GM19351 (cell line): ENCODE data around the gene ARHGEF1.
"Not testable (repeated sequence)": the region's sequence is repeated elsewhere in the genome, so short reads cannot be mapped to it uniquely, and the experiment has no call there.

Source experiments
- ATAC-seq: cut with Tn5 transposase; IDR thresholded peaks from one replicate; pipeline ENCODE4 v1.9.1; 2021; ENCODE audit warnings: mild to moderate bottlenecking, moderate library complexity; ENCODE audit not compliant: unreplicated experiment

Gene ARHGEF1

DNA sequence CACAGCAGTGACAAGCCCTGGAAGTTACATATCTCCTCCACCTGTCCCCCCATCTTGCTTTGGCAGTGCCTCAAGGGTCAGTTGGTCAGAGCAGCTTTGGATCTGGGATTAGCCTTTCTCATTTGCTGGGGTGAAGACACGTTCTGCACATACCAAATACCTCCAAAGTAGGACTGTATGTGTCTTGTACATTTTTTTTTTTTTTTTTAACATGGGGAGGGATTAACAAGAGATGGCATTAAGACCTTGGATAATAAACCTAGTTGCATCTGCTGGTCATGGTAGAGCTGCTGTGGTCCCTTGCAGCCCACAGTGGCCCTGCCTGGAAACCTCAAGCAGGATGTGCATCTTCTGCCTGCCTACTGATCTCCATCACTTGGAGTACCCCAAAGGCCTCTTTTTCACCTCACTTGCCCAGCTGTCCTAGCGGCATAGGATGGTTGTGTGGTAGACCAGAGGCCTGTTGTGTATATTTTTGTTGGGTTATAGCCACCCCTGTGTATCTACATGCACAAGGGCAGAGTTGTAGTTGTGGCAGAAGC is 20.5 kb upstream of the ARHGEF1 start:
- ATAC-seq, result no peak

DNA sequence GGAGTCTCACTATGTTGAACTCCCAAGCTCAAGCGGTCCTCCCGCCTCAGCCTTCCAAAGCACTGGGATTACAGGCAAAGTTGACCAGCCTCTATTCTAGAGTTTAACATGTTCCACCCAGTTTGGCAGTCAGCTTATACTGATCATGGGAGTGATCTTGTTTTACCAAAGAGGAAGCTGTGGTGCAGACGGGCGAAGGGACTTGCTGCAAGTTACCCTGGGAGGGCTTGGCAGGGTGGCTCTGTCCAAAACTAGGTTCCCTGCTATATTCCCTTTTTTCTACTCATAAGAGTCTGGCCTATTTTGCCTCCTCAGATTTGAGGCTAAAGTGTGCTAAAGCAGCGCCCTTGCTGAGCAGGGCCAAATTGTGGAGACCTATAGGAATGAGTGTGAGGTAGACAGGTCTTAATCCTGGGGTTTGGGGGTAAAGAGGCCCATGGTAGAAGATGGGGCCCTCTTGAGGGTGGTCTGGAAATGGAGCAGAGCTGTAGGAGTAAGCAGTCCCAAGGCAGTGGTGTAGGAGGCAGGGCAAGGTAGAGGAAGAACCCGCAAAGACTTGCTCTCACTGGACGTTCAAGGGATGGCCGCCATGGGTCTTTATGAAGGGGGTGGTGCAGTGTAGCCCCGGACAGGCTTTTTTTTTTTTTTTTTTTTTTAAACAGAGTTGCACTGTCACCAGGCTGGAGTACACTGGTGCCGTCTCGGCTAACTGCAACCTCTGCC is 19.6 kb upstream of the ARHGEF1 start:
- ATAC-seq, result no peak

GRCh38 chr19:41864374-41864773 is 18.6 kb upstream of the ARHGEF1 start:
- ATAC-seq, result no peak

DNA sequence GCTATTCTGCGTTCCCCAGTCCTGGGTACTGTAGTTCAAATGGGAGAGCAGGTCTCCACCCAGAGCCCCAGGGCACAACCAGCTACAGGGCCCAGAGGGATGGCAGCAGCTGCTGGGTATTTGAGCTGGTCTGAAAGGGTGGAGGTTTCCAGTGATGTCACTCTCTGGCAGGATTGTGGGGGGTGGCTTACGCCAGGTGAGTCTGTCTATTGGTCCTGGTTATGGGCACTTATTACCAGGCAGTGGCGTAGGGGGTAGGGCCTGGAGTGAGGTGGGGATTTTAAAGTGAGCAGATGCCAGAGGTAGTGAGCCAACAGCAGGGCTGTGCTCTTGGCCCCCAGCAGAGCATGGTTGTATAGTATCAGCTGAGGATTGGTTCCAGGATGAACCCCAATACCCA is 16.7 kb upstream of the ARHGEF1 start:
- no peak for ATAC-seq

DNA sequence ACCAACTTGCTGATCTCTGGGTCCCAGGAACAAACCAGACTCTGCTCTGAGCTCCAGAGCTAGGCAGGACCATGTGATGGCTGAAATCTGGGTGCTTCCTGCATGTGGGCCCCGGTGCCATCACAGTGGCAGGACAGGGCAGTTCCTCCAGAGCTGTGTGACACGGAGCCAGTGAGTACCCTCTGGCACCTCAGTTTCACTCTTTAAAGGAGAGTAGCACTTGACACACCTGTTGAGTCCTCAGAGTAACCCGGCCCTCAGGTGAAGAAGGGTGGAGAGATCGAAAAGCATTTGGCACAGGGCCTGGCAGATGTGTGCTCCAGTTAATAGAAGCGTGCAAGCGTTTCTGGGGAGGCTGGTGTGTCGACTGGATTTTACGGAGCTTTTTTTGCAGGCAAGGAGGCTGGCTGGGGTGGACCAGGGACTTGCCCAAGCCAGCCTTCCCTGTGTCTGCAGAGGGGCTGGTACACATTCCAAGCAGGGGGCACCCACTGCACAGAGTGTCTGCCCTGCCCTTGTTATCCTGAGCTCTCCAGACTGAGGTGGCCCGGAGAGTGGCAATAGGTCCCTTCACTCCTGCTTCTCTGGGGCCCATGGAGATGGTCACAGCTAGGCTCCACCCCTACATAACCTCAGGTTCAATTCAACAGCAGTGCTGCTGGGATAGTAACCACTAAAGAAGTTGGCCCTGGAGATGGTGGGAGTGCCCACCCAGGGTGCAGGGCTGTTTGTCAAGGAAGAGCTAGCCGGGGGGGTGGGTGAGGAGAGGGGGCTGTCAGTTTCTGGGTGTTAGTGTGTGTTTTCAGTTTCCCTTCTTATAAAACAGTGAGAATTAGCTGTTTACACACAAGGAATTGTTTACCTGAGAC is 14.6 kb upstream of the ARHGEF1 start:
- no peak for ATAC-seq

- no peak for ATAC-seq
Measured at GRCh38 chr19:41868989-41869300, 14.0 kb upstream of the ARHGEF1 start.

DNA sequence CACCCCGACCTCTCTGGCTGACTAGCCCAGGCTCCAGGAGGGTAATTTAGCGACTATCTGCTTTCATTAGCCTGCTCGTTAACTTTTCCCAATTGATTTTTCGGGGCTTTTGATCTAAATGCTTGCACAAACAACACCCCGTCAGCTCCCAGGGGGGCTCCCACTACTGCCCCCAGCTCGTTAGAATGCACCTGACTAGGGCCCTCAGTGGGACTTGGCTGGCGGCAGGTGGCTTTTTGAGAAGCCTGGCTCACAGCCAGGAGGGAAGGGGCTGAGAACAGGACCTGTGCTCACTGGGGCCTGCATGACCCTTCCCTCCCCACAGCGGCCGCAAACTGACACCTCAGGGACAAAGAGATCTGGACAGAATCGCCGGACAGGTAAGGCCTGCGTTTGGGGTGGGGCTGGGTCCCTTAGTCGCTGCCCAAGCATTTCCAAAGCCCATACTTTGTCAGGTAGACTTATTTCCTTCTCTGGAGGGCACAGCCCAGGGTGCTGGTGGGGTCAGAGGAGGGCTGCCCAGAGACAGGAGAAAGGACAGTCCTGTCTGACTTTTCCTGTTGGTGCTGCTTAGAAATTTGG is 13.5 kb upstream of the ARHGEF1 start:
- no peak for ATAC-seq

DNA sequence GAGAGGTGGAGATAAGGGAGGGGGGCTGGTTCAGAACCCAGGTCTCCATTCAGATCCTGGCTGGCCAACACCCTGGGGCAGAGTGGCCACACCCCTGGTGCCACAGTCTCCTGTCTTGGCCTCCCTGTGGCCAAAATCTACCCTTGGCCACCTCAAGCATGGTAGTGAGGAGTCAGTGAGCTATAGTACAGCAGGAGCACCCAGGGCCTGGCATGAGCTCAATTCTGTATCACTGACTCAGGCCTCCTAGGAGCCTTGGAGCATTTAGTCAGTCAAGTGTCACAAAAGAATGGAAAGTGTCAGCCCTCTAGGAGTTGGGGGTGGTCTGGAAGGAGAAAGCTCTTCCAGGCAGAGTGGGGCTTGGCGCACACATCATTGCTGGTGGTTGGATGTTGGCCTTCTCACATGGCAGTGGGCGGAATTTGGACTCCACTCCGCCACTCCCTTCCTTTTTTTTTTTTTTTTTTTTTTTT is 12.5 kb upstream of the ARHGEF1 start:
- ATAC-seq, result no peak

GRCh38 chr19:41871573-41872383 is 11.2 kb upstream of the ARHGEF1 start:
- peak; percentile 62 for ATAC-seq

- no peak for ATAC-seq
Measured at GRCh38 chr19:41872384-41872774, 10.6 kb upstream of the ARHGEF1 start.

- no peak for ATAC-seq
Measured at GRCh38 chr19:41872775-41873647, 10.0 kb upstream of the ARHGEF1 start.

DNA sequence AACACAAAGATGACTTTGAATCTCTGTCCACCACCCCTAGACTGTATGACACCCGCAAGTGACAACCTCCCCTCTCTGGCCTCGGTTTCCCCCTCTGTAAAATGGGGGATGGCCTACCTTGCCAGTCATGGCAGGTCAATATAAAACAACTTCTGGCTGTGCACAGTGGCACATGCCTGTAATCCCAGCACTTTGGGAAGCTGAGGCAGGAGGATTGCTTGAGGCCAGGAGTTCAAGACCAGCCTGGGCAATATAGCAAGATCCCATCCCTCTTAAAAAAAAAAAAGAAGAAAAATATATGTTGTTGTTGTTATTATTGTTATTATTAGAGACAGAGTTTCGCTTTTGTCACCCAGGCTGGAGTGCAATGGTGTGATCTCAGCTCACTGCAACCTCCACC is 7.0 kb upstream of the ARHGEF1 start:
- ATAC-seq, result not testable (repeated sequence)

DNA sequence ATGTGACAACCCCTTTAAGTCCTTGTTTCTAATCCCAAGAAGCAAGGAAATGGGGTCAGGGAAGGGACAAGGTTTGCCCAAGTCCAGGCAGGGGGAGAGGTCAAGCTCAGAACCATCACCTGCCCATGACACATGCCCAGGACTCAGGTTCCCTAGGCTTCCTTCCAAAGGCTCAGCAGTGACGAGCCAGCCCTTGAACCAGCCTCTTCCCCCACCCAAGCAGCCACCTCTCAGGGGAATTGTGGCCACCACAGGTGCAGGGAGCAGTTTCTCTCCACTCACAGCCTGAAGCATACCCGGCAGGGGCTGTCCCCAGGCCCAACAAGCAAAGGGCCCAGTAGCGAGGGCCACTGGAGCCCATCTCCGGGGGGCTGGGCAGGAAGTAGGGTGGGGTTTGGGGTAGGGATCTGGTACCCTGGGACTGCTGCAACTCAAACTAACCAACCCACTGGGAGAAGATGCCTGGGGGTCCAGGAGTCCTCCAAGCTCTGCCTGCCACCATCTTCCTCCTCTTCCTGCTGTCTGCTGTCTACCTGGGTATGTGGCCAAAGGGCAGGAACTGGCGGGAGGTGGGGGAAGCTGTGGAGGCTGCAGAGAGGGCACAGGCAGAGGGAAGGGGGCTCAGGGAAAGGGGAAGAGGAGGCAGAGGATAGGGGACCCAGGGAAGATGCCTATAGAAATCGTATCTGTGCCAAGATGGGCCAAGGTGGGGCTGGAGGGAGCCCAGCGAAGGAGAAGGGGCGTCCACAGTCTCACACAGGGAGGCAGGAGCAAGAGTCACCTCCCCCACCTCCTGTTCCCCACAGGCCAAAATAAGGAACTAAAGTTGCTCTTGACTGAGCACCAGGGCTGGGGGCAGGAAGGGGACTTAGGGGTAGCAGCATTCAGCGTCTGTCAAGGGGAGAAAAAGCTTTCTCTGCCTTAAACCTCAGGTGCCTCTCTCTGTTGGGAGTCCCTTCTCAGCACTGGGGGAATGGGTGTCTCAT is 5.8 kb upstream of the ARHGEF1 start, which contains the start of gene CD79A:
Gene CD79A (plus strand): TSS at position 433 of the 986 bp plus-strand sequence. CDS start 26 bp downstream, at position 459.
- ATAC-seq, result peak; percentile 72

DNA sequence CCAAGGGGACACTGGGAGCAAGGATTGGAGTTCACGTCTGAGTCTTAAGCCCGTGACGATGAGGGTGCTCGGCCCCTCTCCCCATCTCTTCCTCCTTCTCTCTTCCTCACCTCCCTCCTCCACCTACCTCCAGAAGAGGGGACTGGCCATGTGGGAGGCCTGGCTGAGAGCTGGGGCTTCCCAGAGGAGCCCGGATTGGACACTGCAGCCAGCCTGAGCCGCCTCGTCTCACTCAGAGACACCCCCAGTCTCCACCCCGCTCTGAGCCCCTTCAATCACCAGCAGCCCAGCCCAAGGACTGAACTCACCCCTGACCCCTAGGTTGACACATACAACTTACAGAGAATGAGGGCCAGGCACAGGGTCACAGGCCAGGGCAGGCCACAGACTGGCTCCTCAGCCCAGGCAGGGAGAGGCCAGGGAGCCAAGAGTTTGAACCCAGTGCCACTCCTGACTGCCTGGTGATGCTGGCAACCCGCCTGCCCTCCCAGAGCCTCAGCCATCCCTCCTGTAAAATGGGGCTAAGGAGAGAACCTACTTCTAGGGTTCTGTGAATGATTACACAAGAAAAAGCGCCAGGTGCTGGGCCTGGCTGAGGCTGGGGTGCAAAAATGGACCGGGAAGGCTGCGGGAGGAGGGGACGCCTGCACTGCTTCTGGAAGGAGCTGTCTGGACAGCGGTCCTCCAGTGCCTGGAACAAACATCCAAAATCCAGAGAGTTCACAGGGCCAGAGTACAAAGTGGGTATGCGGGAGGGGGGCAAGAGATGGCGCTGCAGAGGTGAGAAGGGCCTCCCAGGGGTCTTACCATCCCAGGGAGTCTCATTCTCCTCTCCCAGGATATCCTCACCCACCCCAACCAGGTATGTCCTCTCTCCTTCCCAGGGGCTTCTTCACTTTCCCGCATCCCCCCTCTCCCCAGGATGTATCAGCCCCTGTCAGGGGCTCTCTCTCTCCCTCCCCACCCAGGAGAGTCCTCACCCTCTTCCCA is 4.8 kb upstream of the ARHGEF1 start:
- no peak for ATAC-seq

DNA sequence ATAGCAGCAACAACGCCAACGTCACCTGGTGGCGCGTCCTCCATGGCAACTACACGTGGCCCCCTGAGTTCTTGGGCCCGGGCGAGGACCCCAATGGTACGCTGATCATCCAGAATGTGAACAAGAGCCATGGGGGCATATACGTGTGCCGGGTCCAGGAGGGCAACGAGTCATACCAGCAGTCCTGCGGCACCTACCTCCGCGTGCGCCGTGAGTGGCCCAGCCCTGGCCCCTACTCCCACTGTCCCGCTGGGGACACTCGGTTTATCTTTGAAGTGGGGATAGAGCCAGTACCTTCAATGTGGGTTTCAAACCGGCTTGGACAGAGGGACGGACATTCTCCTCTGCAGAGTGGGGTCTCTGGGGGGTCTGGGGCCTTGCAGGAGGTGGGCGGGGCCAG is 3.9 kb upstream of the ARHGEF1 start:
- ATAC-seq, result no peak

DNA sequence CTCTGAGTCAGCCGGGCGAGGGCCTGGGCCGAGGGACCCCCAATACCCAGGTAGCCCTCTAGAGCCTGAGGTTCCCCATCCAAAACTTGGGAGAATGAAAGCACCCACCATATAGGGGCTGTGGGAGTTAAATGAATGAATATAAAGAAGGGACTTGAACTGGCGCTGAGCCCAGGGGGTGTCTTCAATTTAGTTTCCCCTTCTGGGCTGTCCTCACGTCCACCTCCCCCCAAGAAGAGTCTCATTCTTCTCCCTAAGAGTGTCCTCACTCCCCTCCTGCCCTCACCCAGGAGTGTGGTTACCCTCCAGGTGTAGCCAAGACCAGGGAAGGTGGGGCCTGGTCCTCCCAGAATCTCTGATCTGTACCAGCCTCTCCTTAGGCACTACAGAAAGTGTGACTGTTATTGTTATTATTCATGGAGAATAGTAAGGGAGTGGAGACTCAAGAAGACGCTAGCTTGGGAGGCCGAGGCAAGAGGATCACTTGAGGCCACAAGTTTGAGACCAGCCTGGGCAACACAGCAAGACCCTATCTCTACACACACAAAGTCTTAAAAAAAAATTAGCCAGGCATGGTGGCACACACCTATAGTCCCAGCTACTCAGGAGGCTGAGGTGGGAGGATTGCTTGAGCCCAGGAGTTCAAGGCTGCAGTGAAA is 3.2 kb upstream of the ARHGEF1 start:
- no peak for ATAC-seq

DNA sequence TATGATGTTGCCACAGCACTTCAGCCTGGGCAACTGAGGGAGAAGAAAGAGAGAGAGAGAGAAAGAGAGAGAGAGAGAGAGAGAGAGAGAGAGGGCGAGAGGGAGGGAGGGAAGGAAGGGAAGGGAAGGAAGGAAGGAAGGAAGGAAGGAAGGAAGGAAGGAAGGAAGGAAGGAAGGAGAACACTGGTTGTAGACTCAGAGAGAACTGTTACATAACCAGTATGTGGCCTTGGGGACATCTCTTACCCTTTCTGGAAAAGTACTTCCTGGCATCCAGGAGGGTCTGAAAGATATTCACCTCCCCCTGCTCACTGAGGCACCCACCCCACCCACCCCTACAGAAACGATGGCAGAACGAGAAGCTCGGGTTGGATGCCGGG is 2.7 kb upstream of the ARHGEF1 start:
- no peak for ATAC-seq
